ENCODE measurements around the gene GPBP1. TPM values are rescaled to one million over a fixed set of nuclear protein-coding genes. Genes with fewer than 3 reads are reported as not detected.

The GPBP1 gene
- total and polyA plus RNA-seq, 2 donors from 2014 or later = 52.7 to 80.9 TPM

DNA sequence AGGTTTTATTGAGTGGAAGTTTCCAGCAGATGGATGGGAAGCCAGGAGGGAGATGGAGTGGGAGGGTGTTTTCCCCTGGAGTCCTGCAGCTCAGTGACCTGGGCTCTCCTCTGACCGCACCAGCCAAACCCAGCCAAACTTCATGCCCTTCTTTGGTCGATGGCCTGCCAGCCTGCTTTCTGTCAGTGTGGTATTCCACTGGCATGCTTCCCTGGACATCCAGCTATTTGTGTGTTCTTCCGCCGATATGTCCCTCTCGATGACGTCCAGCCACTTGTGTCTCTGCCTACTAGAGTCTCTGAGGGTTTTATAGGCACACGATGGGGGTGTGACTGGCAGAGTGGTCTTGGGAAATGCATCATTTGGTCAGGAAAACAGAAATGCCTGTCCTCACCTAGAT is 33.8 kb downstream of the GPBP1 start:
- H3K9me3 ChIP-seq (ENCODE audit: control insufficient read depth in 2 of 3, insufficient read depth in 1 of 3, low read length in 3 of 3) = no peaks in the 10 kb centered on the region
- peaks cover 0 to 5% (median 0%) of the 10 kb centered on the region in 3 donors for H3K4me1 ChIP-seq (ENCODE audit: control insufficient read depth in 2 of 3, insufficient read depth in 2 of 3, low read depth in 1 of 3, low read length in 3 of 3)
- H3K4me3 ChIP-seq (ENCODE audit: low read length in 3 of 3) = no peak overlapping the region
- intact Hi-C loops (cut with DNase I) = no loop called here
- no peak overlapping the region for H3K27ac ChIP-seq (ENCODE audit: low read depth in 2 of 2, low read length in 2 of 2)
- H3K9ac ChIP-seq (ENCODE audit: low read length in 3 of 3) = no peak overlapping the region
- TF ChIP-seq, protein P1, sequence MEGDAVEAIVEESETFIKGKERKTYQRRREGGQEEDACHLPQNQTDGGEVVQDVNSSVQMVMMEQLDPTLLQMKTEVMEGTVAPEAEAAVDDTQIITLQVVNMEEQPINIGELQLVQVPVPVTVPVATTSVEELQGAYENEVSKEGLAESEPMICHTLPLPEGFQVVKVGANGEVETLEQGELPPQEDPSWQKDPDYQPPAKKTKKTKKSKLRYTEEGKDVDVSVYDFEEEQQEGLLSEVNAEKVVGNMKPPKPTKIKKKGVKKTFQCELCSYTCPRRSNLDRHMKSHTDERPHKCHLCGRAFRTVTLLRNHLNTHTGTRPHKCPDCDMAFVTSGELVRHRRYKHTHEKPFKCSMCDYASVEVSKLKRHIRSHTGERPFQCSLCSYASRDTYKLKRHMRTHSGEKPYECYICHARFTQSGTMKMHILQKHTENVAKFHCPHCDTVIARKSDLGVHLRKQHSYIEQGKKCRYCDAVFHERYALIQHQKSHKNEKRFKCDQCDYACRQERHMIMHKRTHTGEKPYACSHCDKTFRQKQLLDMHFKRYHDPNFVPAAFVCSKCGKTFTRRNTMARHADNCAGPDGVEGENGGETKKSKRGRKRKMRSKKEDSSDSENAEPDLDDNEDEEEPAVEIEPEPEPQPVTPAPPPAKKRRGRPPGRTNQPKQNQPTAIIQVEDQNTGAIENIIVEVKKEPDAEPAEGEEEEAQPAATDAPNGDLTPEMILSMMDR (IDR thresholded peaks at IDR 0.05; ENCODE audit: borderline replicate concordance, extremely low read depth, insufficient read depth) = no peak
- H3K27me3 ChIP-seq (ENCODE audit: control insufficient read depth, insufficient read depth, low read length) = no peaks in the 10 kb centered on the region
- H3K36me3 ChIP-seq (ENCODE audit: control insufficient read depth in 2 of 3, insufficient read depth in 3 of 3, low read length in 3 of 3) = no peaks in the 10 kb centered on the region
- no peak for DNase-seq
- no peak for FAIRE-seq

DNA sequence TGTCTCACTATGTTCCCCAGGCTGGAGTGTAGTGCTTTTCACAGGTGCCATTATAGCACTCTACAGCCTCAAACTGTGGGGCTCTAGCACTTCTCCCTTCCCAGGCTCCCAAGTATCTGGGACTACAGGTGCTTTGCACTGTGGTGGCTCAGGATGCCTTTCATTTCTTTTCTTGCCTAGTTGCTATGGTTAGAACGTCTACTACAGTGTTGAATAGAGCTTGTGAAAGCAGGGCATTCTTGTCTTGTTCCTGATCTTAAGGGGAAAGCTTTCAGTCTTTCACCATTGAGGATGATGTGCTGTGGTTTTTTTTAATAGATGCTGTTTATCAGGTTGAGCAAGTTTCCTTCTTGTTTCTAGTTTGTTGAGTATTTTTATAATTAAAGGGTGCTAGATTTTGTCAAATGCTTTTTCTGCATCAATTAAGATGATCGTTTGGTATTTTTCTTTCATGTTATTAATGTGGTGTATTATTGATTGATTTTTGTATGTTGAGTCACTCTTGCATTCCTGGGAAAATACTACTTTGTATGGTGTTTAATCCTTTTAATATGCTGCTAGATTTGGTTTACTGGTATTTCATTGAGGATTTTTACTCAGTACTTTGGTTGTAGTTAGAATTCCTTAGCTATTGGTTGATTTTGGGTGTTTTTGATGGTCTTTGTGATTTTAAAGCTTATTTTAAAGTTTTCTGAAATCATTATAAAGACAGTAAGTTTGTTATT is 35.6 kb downstream of the GPBP1 start:
- H3K9ac ChIP-seq (ENCODE audit: low read length in 3 of 3) = no peak overlapping the region
- TF ChIP-seq, protein P1 (IDR thresholded peaks at IDR 0.05; ENCODE audit: borderline replicate concordance, extremely low read depth, insufficient read depth) = no peak
- intact Hi-C loops (cut with DNase I) = no loop called here
- DNase-seq (no peak), FAIRE-seq (no peak)
- peaks cover 0 to 5% (median 0%) of the 10 kb centered on the region in 3 donors for H3K4me1 ChIP-seq (ENCODE audit: control insufficient read depth in 2 of 3, insufficient read depth in 2 of 3, low read depth in 1 of 3, low read length in 3 of 3)
- no peaks in the 10 kb centered on the region for H3K27me3 ChIP-seq (ENCODE audit: control insufficient read depth, insufficient read depth, low read length)
- H3K36me3 ChIP-seq (ENCODE audit: control insufficient read depth in 2 of 3, insufficient read depth in 3 of 3, low read length in 3 of 3) = peaks cover 0 to 3% (median 0%) of the 10 kb centered on the region in 3 donors
- no peaks in the 10 kb centered on the region for H3K9me3 ChIP-seq (ENCODE audit: control insufficient read depth in 2 of 3, insufficient read depth in 1 of 3, low read length in 3 of 3)
- H3K27ac ChIP-seq (ENCODE audit: low read depth in 2 of 2, low read length in 2 of 2) = no peak overlapping the region
- no peak overlapping the region for H3K4me3 ChIP-seq (ENCODE audit: low read length in 3 of 3)

DNA sequence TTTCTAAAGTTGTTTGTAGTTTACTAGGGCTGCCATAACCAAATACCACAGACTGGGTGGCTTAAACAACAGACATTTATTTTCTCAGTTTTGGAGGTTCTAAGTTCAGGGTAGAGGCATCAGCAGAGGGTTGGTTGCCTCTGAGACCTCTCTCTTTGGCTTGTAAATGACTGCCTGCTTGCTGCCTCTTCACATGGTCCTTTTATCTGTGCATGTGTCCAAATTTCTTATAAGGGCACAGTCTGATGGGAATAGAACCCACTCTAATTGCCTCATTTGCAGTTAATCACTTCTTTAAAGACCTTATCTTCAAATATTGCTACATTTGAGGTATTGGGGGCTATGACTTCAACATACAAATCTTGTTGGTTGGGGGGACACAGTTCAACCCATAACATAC is 36.8 kb downstream of the GPBP1 start:
- H3K4me1 ChIP-seq (ENCODE audit: control insufficient read depth in 2 of 3, insufficient read depth in 2 of 3, low read depth in 1 of 3, low read length in 3 of 3) = peaks cover 0 to 5% (median 0%) of the 10 kb centered on the region in 3 donors
- no peak overlapping the region for H3K27ac ChIP-seq (ENCODE audit: low read depth in 2 of 2, low read length in 2 of 2)
- FAIRE-seq (no peak), DNase-seq (no peak)
- H3K36me3 ChIP-seq (ENCODE audit: control insufficient read depth in 2 of 3, insufficient read depth in 3 of 3, low read length in 3 of 3) = peaks cover 3 to 14% (median 8%) of the 10 kb centered on the region in 3 donors
- H3K9ac ChIP-seq (ENCODE audit: low read length in 3 of 3) = no peak overlapping the region
- TF ChIP-seq, protein P1 (IDR thresholded peaks at IDR 0.05; ENCODE audit: borderline replicate concordance, extremely low read depth, insufficient read depth) = no peak
- intact Hi-C loops (cut with DNase I) = no loop called here
- no peak overlapping the region for H3K4me3 ChIP-seq (ENCODE audit: low read length in 3 of 3)
- no peaks in the 10 kb centered on the region for H3K27me3 ChIP-seq (ENCODE audit: control insufficient read depth, insufficient read depth, low read length)
- no peaks in the 10 kb centered on the region for H3K9me3 ChIP-seq (ENCODE audit: control insufficient read depth in 2 of 3, insufficient read depth in 1 of 3, low read length in 3 of 3)
